Kidney epithelial cell (primary cell): ENCODE measurements around the gene BRMS1L. TPM values are rescaled to one million over a fixed set of nuclear protein-coding genes. Genes with fewer than 3 reads are reported as not detected.

Experiments
- DNase-seq: peaks from one replicate; pipeline ENCODE4 v3.0.0-alpha.2; 2010; ENCODE audit warnings: low read depth
- H3K27me3 ChIP-seq: 2 replicates; pipeline ENCODE4 v1.6.0; 2011; ENCODE audit warnings: low read length; ENCODE audit not compliant: control insufficient read depth, insufficient read depth
- H3K36me3 ChIP-seq: 2 replicates; pipeline ENCODE4 v1.5.1; 2011; ENCODE audit warnings: low read length; ENCODE audit not compliant: control insufficient read depth, insufficient read depth
- H3K4me3 ChIP-seq: 2 replicates; pipeline ENCODE4 v1.5.1; 2011; ENCODE audit warnings: low read depth, mild to moderate bottlenecking, control low read depth, low read length
- CTCF ChIP-seq: IDR thresholded peaks from 2 replicates; pipeline ENCODE4 v1.5.1; 2011; ENCODE audit warnings: mild to moderate bottlenecking, moderate library complexity, low read length, control low read depth, inconsistent platforms; ENCODE audit not compliant: insufficient read depth, poor library complexity, severe bottlenecking
- total RNA-seq: library from RNA; depleted of rRNA; stranded (reverse); fragments of >200 nt; gene quantifications from 2 replicates; pipeline ENCODE4 v1.2.3, GENCODE V29; 2015

BRMS1L gene
- total RNA-seq, 1 donor from 2014 or later: 5.6 TPM

DNA sequence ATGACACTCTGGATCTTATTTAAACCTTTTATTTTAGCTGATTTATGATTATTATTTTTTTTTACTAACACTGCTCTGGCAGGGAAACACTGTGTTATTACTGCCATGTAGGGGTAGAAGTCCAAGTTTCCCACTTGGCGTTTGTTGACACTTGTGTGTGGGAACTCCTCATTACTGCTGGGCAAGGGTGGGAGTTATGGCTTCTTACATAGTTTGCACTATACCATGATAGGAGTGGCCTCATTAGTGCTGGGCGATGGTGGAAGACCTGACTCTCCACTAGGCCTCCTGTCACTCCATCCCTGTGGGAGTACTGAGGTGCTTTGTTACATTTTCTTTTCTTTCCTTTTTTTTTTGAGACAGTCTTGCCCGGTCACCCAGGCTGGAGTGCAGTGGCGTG lies 83.5 kb downstream of the BRMS1L start:
- no peaks in the 10 kb centered on the region for H3K27me3 ChIP-seq
- no peaks in the 10 kb centered on the region for H3K36me3 ChIP-seq
- DNase-seq: no peak
- H3K4me3 ChIP-seq: no peak overlapping the region
- TF ChIP-seq CTCF: no peak

- no peak overlapping the region for H3K4me3 ChIP-seq
- no peak for TF ChIP-seq CTCF
- no peaks in the 10 kb centered on the region for H3K27me3 ChIP-seq
- H3K36me3 ChIP-seq: no peaks in the 10 kb centered on the region
- DNase-seq: no peak
These were observed 84.1 kb downstream of the BRMS1L start for GRCh38 chr14:35910191-35910590.

DNA sequence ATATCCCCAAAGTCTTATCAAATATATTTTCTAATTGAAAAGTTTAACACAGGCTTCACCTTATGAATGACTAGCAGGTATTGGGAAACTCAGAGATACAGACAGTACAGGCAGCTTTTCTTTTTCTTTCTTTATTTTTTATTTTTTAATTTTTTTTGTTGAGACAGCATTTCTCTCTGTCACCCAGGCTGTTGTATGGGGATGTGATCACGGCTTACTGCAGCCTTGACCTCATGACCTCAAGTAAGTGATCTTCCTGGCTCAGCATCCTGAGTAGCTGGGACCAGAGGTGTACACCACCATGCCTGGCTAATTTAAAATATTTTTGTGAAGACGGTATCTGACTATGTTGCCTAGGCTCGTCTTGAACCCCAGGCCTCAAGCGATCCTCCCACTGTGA lies 85.0 kb downstream of the BRMS1L start:
- Histone ChIP-seq H3K4me3 (no peak overlapping the region), H3K27me3 (no peaks in the 10 kb centered on the region), H3K36me3 (no peaks in the 10 kb centered on the region)
- no peak for TF ChIP-seq CTCF
- no peak for DNase-seq

GRCh38 chr14:35915185-35915584 lies 89.0 kb downstream of the BRMS1L start:
- Histone ChIP-seq H3K36me3 (no peaks in the 10 kb centered on the region), H3K27me3 (no peaks in the 10 kb centered on the region), H3K4me3 (no peak overlapping the region)
- DNase-seq: no peak
- no peak for TF ChIP-seq CTCF

GRCh38 chr14:35915775-35916174 lies 89.6 kb downstream of the BRMS1L start:
- H3K4me3 ChIP-seq: no peak overlapping the region
- H3K36me3 ChIP-seq: no peaks in the 10 kb centered on the region
- DNase-seq: no peak
- no peak for TF ChIP-seq CTCF
- H3K27me3 ChIP-seq: no peaks in the 10 kb centered on the region

Other genes with a start within 250 kb of the BRMS1L start
- gene RALGAPA1, start 17.0 kb upstream of the BRMS1L start, total RNA-seq: 31.1 and 44.4 TPM in 2 replicates